ENCODE measurements around the gene DHRS2.

DNA sequence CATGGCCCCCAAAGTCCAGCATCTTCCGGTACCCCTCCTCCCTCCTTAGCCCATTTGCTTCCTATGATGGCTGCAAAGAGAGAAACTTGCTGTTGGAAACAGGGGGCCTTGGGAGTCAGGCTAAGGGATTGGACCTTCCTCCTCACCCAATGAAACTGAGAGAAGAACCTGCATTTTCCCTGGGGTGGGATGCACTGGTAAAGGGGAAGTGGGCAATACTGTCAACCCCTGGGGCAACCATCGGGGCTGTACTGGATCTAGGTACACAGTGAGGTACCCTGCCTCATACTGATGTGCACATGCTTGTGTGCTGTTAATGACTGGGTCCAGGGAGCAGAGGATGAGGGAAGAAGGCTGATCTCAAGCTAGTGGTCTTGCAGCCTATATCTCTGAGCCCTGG lies 46.6 kb upstream of the DHRS2 start:
- TF ChIP-seq, protein P1, sequence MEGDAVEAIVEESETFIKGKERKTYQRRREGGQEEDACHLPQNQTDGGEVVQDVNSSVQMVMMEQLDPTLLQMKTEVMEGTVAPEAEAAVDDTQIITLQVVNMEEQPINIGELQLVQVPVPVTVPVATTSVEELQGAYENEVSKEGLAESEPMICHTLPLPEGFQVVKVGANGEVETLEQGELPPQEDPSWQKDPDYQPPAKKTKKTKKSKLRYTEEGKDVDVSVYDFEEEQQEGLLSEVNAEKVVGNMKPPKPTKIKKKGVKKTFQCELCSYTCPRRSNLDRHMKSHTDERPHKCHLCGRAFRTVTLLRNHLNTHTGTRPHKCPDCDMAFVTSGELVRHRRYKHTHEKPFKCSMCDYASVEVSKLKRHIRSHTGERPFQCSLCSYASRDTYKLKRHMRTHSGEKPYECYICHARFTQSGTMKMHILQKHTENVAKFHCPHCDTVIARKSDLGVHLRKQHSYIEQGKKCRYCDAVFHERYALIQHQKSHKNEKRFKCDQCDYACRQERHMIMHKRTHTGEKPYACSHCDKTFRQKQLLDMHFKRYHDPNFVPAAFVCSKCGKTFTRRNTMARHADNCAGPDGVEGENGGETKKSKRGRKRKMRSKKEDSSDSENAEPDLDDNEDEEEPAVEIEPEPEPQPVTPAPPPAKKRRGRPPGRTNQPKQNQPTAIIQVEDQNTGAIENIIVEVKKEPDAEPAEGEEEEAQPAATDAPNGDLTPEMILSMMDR (IDR thresholded peaks at IDR 0.05): no peak
- TF ChIP-seq YY1 (IDR thresholded peaks at IDR 0.05; ENCODE audit: low read depth) (no peak), POLR2AphosphoS5 (IDR thresholded peaks at IDR 0.05; ENCODE audit: low read depth, low read length) (no peak), JUND (IDR thresholded peaks at IDR 0.05) (no peak), SIN3A (IDR thresholded peaks at IDR 0.05; ENCODE audit: borderline replicate concordance, low read depth, low read length) (no peak), GABPA (IDR thresholded peaks at IDR 0.05; ENCODE audit: low read depth) (no peak), RFX5 (IDR thresholded peaks at IDR 0.05; ENCODE audit: low read length) (no peak), EZH2phosphoT487 (IDR thresholded peaks at IDR 0.05; ENCODE audit: borderline replicate concordance, low read depth) (no peak), EP300 (IDR thresholded peaks at IDR 0.05; ENCODE audit: borderline replicate concordance in 1 of 2, low read depth in 1 of 2, low read length in 1 of 2) (no peak)
- TF ChIP-seq, protein P2, sequence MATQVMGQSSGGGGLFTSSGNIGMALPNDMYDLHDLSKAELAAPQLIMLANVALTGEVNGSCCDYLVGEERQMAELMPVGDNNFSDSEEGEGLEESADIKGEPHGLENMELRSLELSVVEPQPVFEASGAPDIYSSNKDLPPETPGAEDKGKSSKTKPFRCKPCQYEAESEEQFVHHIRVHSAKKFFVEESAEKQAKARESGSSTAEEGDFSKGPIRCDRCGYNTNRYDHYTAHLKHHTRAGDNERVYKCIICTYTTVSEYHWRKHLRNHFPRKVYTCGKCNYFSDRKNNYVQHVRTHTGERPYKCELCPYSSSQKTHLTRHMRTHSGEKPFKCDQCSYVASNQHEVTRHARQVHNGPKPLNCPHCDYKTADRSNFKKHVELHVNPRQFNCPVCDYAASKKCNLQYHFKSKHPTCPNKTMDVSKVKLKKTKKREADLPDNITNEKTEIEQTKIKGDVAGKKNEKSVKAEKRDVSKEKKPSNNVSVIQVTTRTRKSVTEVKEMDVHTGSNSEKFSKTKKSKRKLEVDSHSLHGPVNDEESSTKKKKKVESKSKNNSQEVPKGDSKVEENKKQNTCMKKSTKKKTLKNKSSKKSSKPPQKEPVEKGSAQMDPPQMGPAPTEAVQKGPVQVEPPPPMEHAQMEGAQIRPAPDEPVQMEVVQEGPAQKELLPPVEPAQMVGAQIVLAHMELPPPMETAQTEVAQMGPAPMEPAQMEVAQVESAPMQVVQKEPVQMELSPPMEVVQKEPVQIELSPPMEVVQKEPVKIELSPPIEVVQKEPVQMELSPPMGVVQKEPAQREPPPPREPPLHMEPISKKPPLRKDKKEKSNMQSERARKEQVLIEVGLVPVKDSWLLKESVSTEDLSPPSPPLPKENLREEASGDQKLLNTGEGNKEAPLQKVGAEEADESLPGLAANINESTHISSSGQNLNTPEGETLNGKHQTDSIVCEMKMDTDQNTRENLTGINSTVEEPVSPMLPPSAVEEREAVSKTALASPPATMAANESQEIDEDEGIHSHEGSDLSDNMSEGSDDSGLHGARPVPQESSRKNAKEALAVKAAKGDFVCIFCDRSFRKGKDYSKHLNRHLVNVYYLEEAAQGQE (IDR thresholded peaks at IDR 0.05; ENCODE audit: low read depth, low read length): no peak
- TF ChIP-seq, protein P3, sequence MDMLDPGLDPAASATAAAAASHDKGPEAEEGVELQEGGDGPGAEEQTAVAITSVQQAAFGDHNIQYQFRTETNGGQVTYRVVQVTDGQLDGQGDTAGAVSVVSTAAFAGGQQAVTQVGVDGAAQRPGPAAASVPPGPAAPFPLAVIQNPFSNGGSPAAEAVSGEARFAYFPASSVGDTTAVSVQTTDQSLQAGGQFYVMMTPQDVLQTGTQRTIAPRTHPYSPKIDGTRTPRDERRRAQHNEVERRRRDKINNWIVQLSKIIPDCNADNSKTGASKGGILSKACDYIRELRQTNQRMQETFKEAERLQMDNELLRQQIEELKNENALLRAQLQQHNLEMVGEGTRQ (IDR thresholded peaks at IDR 0.05; ENCODE audit: borderline replicate concordance, low read depth, low read length): no peak
- TF ChIP-seq, protein P4, sequence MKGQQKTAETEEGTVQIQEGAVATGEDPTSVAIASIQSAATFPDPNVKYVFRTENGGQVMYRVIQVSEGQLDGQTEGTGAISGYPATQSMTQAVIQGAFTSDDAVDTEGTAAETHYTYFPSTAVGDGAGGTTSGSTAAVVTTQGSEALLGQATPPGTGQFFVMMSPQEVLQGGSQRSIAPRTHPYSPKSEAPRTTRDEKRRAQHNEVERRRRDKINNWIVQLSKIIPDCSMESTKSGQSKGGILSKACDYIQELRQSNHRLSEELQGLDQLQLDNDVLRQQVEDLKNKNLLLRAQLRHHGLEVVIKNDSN (IDR thresholded peaks at IDR 0.05; ENCODE audit: borderline replicate concordance, low read depth): no peak

Data from SK-N-SH (cell line).